Esophagus squamous epithelium (tissue), 5 donors: Measurements from ENCODE around the gene CDKAL1. TPM values are rescaled to one million over a fixed set of nuclear protein-coding genes. Genes with fewer than 3 reads are reported as not detected.

Experiments used
- DNase-seq: peaks from one replicate; lab custom pipeline; 2025; lab: John Stamatoyannopoulos, UW
- H3K27ac ChIP-seq, 4 donors: fragments of 200-600 bp; sonication (generic); one replicate each; pipeline ENCODE4 v1.5.1; 2016 to 2019; ENCODE audit warnings: mild to moderate bottlenecking in 1 of 4
- H3K27me3 ChIP-seq, 4 donors: fragments of 200-600 bp; sonication (generic); 1 replicate in 3 of 4; 2 replicates in 1 of 4; pipeline versions ENCODE4 v1.5.1 to v1.6.0; 2017 to 2021; ENCODE audit warnings: antibody characterized with exemption in 1 of 4
- H3K36me3 ChIP-seq, 3 donors: fragments of 200-600 bp; sonication (generic); one replicate each; pipeline ENCODE4 v1.5.1; 2016 to 2019
- H3K4me1 ChIP-seq, 3 donors: fragments of 200-600 bp; sonication (generic); one replicate each; pipeline ENCODE4 v1.5.1; 2017 to 2019
- H3K4me3 ChIP-seq, 4 donors: fragments of 200-600 bp; sonication (generic); 1 replicate in 3 of 4; 2 replicates in 1 of 4; pipeline ENCODE4 v1.5.1; 2016 to 2019; ENCODE audit warnings: mild to moderate bottlenecking in 2 of 4, moderate library complexity in 1 of 4
- H3K9me3 ChIP-seq, 3 donors: fragments of 200-600 bp; sonication (generic); one replicate each; pipeline ENCODE4 v1.5.1; 2016 to 2019
- CTCF ChIP-seq, 6 experiments: fragments of 450-650 bp in 4 of 6; fragments of 200-600 bp in 2 of 6; sonication (generic) in 2 of 6; IDR thresholded peaks; one replicate each; pipeline ENCODE4 v1.5.1; 2016 to 2019; ENCODE audit warnings: antibody characterized with exemption in 6 of 6, mild to moderate bottlenecking in 4 of 6, moderate library complexity in 4 of 6
- POLR2A ChIP-seq, 4 donors: fragments of 450-650 bp; IDR thresholded peaks; one replicate each; pipeline ENCODE4 v1.6.1; 2017; ENCODE audit warnings: antibody characterized with exemption in 4 of 4, mild to moderate bottlenecking in 4 of 4, moderate library complexity in 3 of 4
- WGBS, 2 donors: methylation state at CpG; one replicate each; pipeline ENCODE4 v1.1.5; 2018; 5-methylcytosine and 5-hydroxymethylcytosine counted together
- intact Hi-C: fragments of 100-400 bp; cut with DNase I; formaldehyde crosslinking; loops from one replicate; pipeline ENCODE4 v1.15.0; 2022
- total RNA-seq, 4 donors: library from RNA; depleted of rRNA; stranded (reverse); fragments of >200 nt; gene quantifications; one replicate each; pipeline ENCODE4 v1.1.0, GENCODE V29; 2016
- donor health status: DM: yes; HTN: yes; CAD: no.

CDKAL1 gene
- total RNA-seq, 4 donors from 2014 or later: 6.5 to 13.0 (median 10.7) TPM

DNA sequence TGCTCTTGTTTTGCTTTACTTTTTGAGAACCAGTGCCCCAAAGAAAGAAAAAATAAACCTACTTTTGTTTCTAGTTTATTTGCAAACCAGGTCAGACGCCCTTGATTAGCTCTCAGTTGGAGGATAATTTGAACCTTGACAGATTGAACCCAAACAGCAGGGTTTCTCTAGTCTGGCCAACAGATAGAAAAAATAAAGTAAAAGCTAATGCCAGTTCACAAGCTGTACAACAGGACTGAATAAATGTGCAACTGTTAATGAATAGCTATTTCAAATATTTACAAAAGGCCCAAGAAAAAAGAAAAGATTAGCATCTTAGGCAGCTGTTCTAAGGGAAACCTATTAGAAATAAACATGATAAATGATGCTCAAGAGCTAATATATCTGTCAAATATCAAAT lies 331.8 kb downstream of the CDKAL1 start:
- Histone ChIP-seq H3K4me3 (no peak overlapping the region), H3K36me3 (no peaks in the 10 kb centered on the region), H3K27me3 (no peaks in the 10 kb centered on the region), H3K4me1 (no peaks in the 10 kb centered on the region), H3K9me3 (no peaks in the 10 kb centered on the region), H3K27ac (no peak overlapping the region)
- WGBS, 2 donors: 54 to 100% methylated on average over 1 of the region's 1 CpG
- DNase-seq: no peak
- intact Hi-C loops: no loop called here
- TF ChIP-seq CTCF (IDR thresholded peaks at IDR 0.05) (no peak), POLR2A (IDR thresholded peaks at IDR 0.05) (no peak)

DNA sequence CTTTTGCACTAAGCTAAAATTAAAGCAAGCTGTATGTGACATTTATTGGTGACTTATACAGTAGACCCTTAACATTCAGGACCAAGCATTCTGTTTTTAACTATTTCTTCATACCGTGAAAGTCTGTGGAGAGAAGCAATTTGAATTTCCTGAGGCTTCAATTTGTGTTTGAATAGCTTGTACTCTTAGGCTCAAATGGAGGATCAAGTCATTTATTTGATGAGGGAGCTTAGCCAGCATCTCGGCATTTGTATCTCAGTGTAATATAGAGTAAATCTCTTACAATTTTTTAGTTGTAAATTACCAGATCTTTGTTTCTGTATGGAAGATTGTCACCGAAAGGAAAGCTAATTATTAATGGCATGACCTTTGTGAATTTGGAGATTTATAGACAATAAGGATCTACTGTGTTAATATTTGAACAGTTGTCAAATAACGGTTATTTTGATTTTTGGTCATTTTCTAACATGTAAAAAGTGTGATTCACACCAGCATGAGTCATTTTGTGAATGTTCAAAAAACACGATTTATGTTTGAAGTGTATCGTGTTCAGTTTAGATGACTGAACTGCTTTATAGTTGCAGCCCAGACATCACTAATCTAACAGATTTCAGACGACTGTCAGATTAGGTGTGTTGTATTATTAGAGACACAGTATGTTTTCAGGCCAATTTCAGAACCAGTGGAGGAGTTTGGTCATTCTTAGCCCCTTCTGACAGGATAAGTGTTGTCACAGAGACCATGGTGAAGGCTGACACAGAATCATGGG lies 332.9 kb downstream of the CDKAL1 start:
- Histone ChIP-seq H3K27ac (no peak overlapping the region), H3K4me3 (no peak overlapping the region), H3K4me1 (no peaks in the 10 kb centered on the region), H3K9me3 (no peaks in the 10 kb centered on the region), H3K36me3 (no peaks in the 10 kb centered on the region), H3K27me3 (no peaks in the 10 kb centered on the region)
- intact Hi-C loops: no loop called here
- TF ChIP-seq POLR2A (IDR thresholded peaks at IDR 0.05) (no peak), CTCF (IDR thresholded peaks at IDR 0.05) (no peak)
- 52 to 60% methylated on average over 7 of the region's 7 CpGs for WGBS, 2 donors
- DNase-seq: no peak

GRCh38 chr6:20868397-20869096 lies 334.3 kb downstream of the CDKAL1 start:
- Histone ChIP-seq H3K9me3 (no peaks in the 10 kb centered on the region), H3K27me3 (no peaks in the 10 kb centered on the region), H3K27ac (no peak overlapping the region), H3K4me3 (no peak overlapping the region), H3K36me3 (no peaks in the 10 kb centered on the region), H3K4me1 (no peaks in the 10 kb centered on the region)
- TF ChIP-seq POLR2A (IDR thresholded peaks at IDR 0.05): no peak
- no peak for TF ChIP-seq CTCF (IDR thresholded peaks at IDR 0.05)
- 85 to 93% methylated on average over 7 to 9 of the region's 9 CpGs for WGBS, 2 donors
- intact Hi-C loops: no loop called here
- no peak for DNase-seq

- intact Hi-C loops: no loop called here
- Histone ChIP-seq H3K9me3 (no peaks in the 10 kb centered on the region), H3K4me3 (no peak overlapping the region), H3K36me3 (no peaks in the 10 kb centered on the region), H3K4me1 (no peaks in the 10 kb centered on the region), H3K27me3 (no peaks in the 10 kb centered on the region), H3K27ac (no peak overlapping the region)
- DNase-seq: no peak
- 92 to 97% methylated on average over 4 of the region's 4 CpGs for WGBS, 2 donors
- no peak for TF ChIP-seq POLR2A (IDR thresholded peaks at IDR 0.05)
- TF ChIP-seq CTCF (IDR thresholded peaks at IDR 0.05): no peak
These were observed 335.8 kb downstream of the CDKAL1 start for GRCh38 chr6:20870021-20870420.

DNA sequence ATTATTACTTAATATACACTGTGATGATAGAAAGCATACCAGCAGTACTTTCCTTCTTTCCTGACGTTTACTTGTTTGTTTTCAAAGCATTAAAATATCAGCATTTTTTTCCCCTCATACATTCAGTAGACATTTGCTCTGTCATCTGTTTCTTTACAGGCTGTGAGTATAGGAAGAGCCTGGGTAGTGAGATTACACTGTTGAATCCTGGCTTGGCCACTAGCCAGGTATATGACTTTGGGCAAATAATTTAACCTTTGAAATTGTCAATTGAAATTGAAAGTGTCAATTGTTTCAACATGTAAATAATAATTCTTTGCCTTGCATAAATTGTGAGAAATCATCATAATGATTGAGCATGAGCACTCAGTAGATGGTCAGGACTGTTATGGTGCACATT lies 336.2 kb downstream of the CDKAL1 start:
- DNase-seq: no peak
- no peaks in the 10 kb centered on the region for H3K9me3 ChIP-seq
- H3K27ac ChIP-seq: no peak overlapping the region
- no peak overlapping the region for H3K4me3 ChIP-seq
- no peaks in the 10 kb centered on the region for H3K27me3 ChIP-seq
- intact Hi-C loops: no loop called here
- H3K4me1 ChIP-seq: no peaks in the 10 kb centered on the region
- TF ChIP-seq CTCF (IDR thresholded peaks at IDR 0.05): no peak
- no peak for TF ChIP-seq POLR2A (IDR thresholded peaks at IDR 0.05)
- WGBS, 2 donors: 79 to 80% methylated on average over 1 of the region's 1 CpG
- no peaks in the 10 kb centered on the region for H3K36me3 ChIP-seq
